GM12878 (cell line): ENCODE data around the gene PAK5. TPM values are rescaled to one million over a fixed set of nuclear protein-coding genes. Genes with fewer than 3 reads are reported as not detected.

Source experiments
- ATAC-seq: fragments of 200-7000 bp; cut with Tn5 transposase; 3 replicates; pipeline ENCODE4 v1.9.1; 2020; ENCODE audit warnings: mild to moderate bottlenecking, moderate library complexity
- BruUV-seq: library from RNA; stranded (reverse); fragments of 400-500 nt; replicated peaks from 2 replicates; lab custom pipeline; 2021; lab: Mats Ljungman, UMichigan
- CTCF ChIA-PET: fragments of 300-600 bp; sonication (Branson Sonifier 250); formaldehyde crosslinking; extraction: SDS; loops from one replicate; lab custom pipeline; 2021; ENCODE audit warnings: inconsistent platforms; lab: Yijun Ruan, JAX
- POLR2A ChIA-PET: fragments of 350-600 bp; formaldehyde crosslinking; extraction: SDS; loops from one replicate; lab custom pipeline; 2021; ENCODE audit warnings: inconsistent platforms; lab: Charles Lee
- RAD21 ChIA-PET: fragments of 300-600 bp; sonication (Branson Sonifier 250); formaldehyde crosslinking; loops from one replicate; lab custom pipeline; 2023; ENCODE audit warnings: antibody characterized with exemption; ENCODE audit not compliant: unreplicated experiment; lab: Charles Lee
- SMC1A ChIA-PET: fragments of 300-600 bp; sonication (Branson Sonifier 250); formaldehyde crosslinking; loops from one replicate; lab custom pipeline; 2023; ENCODE audit not compliant: unreplicated experiment, uncharacterized antibody; lab: Charles Lee
- DNase-seq: peaks from one replicate; pipeline ENCODE4 v3.0.0-alpha.2; 2011; ENCODE audit warnings: low read depth, low spot score
- FAIRE-seq: peaks from 3 replicates; lab custom pipeline; 2011; peaks lifted over from hg19 to GRCh38; lab: Jason Lieb, UNC
- H2AFZ ChIP-seq: 2 replicates; pipeline ENCODE4 v1.6.0; 2011; ENCODE audit warnings: low read depth, low read length, control low read depth; ENCODE audit not compliant: control insufficient read depth
- H3K27ac ChIP-seq: 2 replicates; pipeline ENCODE4 v1.5.1; 2011; ENCODE audit warnings: control low read depth; ENCODE audit not compliant: control insufficient read depth, insufficient read depth
- H3K27me3 ChIP-seq, 2 experiments: replicated peaks in 1 of 2; 2 replicates each; pipeline versions ENCODE4 v1.6.0 to v1.6.1; 2011; ENCODE audit warnings: low read length in 1 of 2; ENCODE audit not compliant: control insufficient read depth in 2 of 2, insufficient read depth in 2 of 2
- H3K36me3 ChIP-seq, 2 experiments: 2 replicates each; pipeline ENCODE4 v1.5.1; 2011; ENCODE audit warnings: low read length in 1 of 2; ENCODE audit not compliant: control insufficient read depth in 2 of 2, insufficient read depth in 2 of 2
- H3K4me1 ChIP-seq: 2 replicates; pipeline ENCODE4 v1.6.1; 2011; ENCODE audit warnings: mild to moderate bottlenecking, low read length, moderate library complexity, mixed read lengths; ENCODE audit not compliant: control insufficient read depth, insufficient read depth
- H3K4me2 ChIP-seq: 2 replicates; pipeline ENCODE4 v1.6.0; 2011; ENCODE audit warnings: control low read depth; ENCODE audit not compliant: control insufficient read depth, insufficient read depth
- H3K4me3 ChIP-seq: fragments of 200-600 bp; sonication (generic); 2 replicates; pipeline ENCODE4 v1.5.1; 2016
- H3K79me2 ChIP-seq: 2 replicates; pipeline ENCODE4 v1.6.0; 2011; ENCODE audit warnings: low read length; ENCODE audit not compliant: control insufficient read depth, insufficient read depth
- H3K9ac ChIP-seq: 2 replicates; pipeline ENCODE4 v1.8.0; 2011; ENCODE audit warnings: low read length, control low read depth, mixed read lengths; ENCODE audit not compliant: control insufficient read depth, insufficient read depth
- H3K9me3 ChIP-seq: replicated peaks from 3 replicates; pipeline ENCODE4 v1.5.1; 2011; ENCODE audit warnings: mild to moderate bottlenecking, low read length; ENCODE audit not compliant: control insufficient read depth, insufficient read depth
- H4K20me1 ChIP-seq: 2 replicates; pipeline ENCODE4 v1.6.0; 2011; ENCODE audit not compliant: control insufficient read depth, insufficient read depth
- EP300 ChIP-seq, 2 experiments: fragments of 150-350 bp in 1 of 2; IDR thresholded peaks; 2 replicates each; pipeline ENCODE4 v1.6.1; 2011 to 2012; ENCODE audit warnings: low read depth in 2 of 2, low read length in 2 of 2, borderline replicate concordance in 1 of 2, improper control_type of control experiment in 1 of 2, inconsistent platforms in 1 of 2; ENCODE audit not compliant: control insufficient read depth in 1 of 2
- MYB ChIP-seq: fragments of 150-350 bp; IDR thresholded peaks from 2 replicates; pipeline ENCODE4 v1.6.1; 2014; ENCODE audit warnings: mild to moderate bottlenecking, low read depth, low read length, borderline replicate concordance
- POLR2A ChIP-seq: IDR thresholded peaks from 2 replicates; pipeline ENCODE4 v1.6.1; 2011; ENCODE audit warnings: low read depth, mild to moderate bottlenecking, low read length
- POU2F2 ChIP-seq: IDR thresholded peaks from 3 replicates; pipeline ENCODE4 v1.6.1; 2011; ENCODE audit warnings: low read depth, mild to moderate bottlenecking, low read length, borderline replicate concordance
- RUNX3 ChIP-seq: IDR thresholded peaks from 2 replicates; pipeline ENCODE4 v1.6.1; 2012; ENCODE audit warnings: low read length, inconsistent platforms
- TBL1XR1 ChIP-seq: IDR thresholded peaks from 2 replicates; pipeline ENCODE4 v1.6.1; 2012; ENCODE audit warnings: low read depth, low read length, improper control_type of control experiment
- USF1 ChIP-seq: IDR thresholded peaks from 2 replicates; pipeline ENCODE4 v1.6.1; 2011; ENCODE audit warnings: borderline replicate concordance, low read depth, mild to moderate bottlenecking, moderate library complexity, mixed read lengths, low read length; ENCODE audit not compliant: insufficient read depth; ENCODE audit errors: extremely low read length
- ZBTB4 ChIP-seq: fragments of 450-650 bp; formaldehyde crosslinking; IDR thresholded peaks from 2 replicates; pipeline ENCODE4 v1.4.0; 2022; ENCODE audit warnings: mild to moderate bottlenecking, moderate library complexity
- WGBS: methylation state at CpG from one replicate; pipeline ENCODE4 v1.1.6; 2016; ENCODE audit warnings: low lambda C conversion rate; ENCODE audit not compliant: insufficient replicate concordance, insufficient coverage; ENCODE audit errors: missing lambda C conversion rate; 5-methylcytosine and 5-hydroxymethylcytosine counted together
- in situ Hi-C: fragments of 300-500 bp; cut with MboI; formaldehyde crosslinking; loops from 9 replicates; pipeline ENCODE4 v1.14.3; 2018; ENCODE audit warnings: mixed read lengths
- intact Hi-C: fragments of 100-400 bp; cut with micrococcal nuclease; formaldehyde crosslinking; loops from one replicate; pipeline ENCODE4 v1.14.2; 2022; ENCODE audit not compliant: unreplicated experiment
- polyA plus RNA-seq, 11 experiments: library from polyadenylated mRNA; depleted of rRNA in 4 of 11; unstranded in 6 of 11; stranded (reverse) in 5 of 11; fragments of >200 nt; fragmentation: Nextera tagmentation in 4 of 11; fragmentation: Illumina TruSeq in 1 of 11; extraction: Ambion mirVana in 4 of 11; extraction: Trizol in 1 of 11; gene quantifications; 1 replicate in 1 of 11; 2 replicates in 10 of 11; pipeline versions ENCODE4 v1.2.1 to v1.2.3, GENCODE V29; 2011 to 2016; ENCODE audit warnings: inconsistent platforms in 2 of 11, missing spikeins in 2 of 11, low read depth in 1 of 11
- total RNA-seq, 4 experiments: library from RNA; depleted of rRNA in 3 of 4; stranded (reverse); fragments of >200 nt in 3 of 4; fragmentation: Illumina TruSeq in 1 of 4; extraction: Trizol in 1 of 4; gene quantifications; 2 replicates each; pipeline versions ENCODE4 v1.2.1 to v1.2.3, GENCODE V29; 2013 to 2021

PAK5 gene
- total and polyA plus RNA-seq, 10 of the 15 experiments (the other 5 are each of a cell fraction or from before 2014, with no cell fraction given), result not detected

DNA sequence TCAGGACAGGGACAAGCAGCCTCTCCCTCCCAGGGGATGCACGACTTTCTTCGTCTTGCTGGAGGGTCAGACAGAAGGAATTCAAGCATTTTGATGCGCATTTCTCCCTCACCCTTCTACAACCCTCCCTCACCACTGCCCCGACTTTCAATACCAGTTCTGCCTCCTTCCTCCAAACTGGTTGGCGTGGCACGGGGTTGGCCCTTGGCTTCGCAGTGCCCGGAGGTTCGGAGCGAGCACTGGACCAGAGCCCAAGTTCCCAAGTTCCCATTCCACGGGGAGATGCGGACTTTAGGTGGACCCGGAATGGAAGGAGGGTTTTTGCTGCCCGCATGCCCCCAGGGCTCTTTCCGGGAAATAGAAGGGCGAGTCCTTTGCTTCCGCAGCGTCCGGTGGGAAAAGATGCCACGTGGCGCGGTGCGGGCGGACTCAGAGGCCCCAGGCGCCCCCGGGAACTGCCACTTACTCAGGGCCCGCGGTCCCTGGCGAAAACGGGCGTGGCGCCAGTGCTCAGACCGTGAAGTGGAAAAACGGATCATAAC is 332.5 kb downstream of the PAK5 start:
- 30% methylated on average over 32 of the region's 34 CpGs for WGBS
- no TSS peak for BruUV-seq
- intact Hi-C loops (no loop called here), in situ Hi-C loops (no loop called here)
- RAD21 ChIA-PET, result no interaction called here
- H3K4me3 ChIP-seq, result peak overlapping the region; percentile 39; the same call in 1 of the 2 replicates
- peaks cover 44% of the 10 kb centered on the region for H3K4me1 ChIP-seq
- ATAC-seq (no peak), DNase-seq (no peak), FAIRE-seq (no peak)
- H3K36me3 ChIP-seq, result no peaks in the 10 kb centered on the region
- CTCF ChIA-PET, result no interaction called here
- H3K4me2 ChIP-seq, result peak overlapping the region; percentile 67
- TF ChIP-seq MYB (no peak), ZBTB4 (CRISPR knock-in tag) (no peak), RUNX3 (no peak), USF1 (no peak), TBL1XR1 (no peak), EP300 (IDR thresholded peaks at IDR 0.05; ENCODE audit: borderline replicate concordance in 1 of 2, control insufficient read depth in 1 of 2, low read depth in 2 of 2, low read length in 2 of 2) (no peak), POU2F2 (no peak), POLR2A (no peak)
- POLR2A ChIA-PET, result no interaction called here
- no peaks in the 10 kb centered on the region for H4K20me1 ChIP-seq
- no peak overlapping the region for H3K27ac ChIP-seq
- peak overlapping the region; percentile 21 for H2AFZ ChIP-seq
- no peaks in the 10 kb centered on the region; the same call in 2 of the 3 replicates for H3K9me3 ChIP-seq
- H3K79me2 ChIP-seq, result no peaks in the 10 kb centered on the region; the same call in 1 of the 2 replicates
- peaks cover 0 to 17% of the 10 kb centered on the region in 2 experiments; a peak in 3 of 4 replicates for H3K27me3 ChIP-seq
- SMC1A ChIA-PET, result no interaction called here
- H3K9ac ChIP-seq, result peak overlapping the region; percentile 26; the same call in 1 of the 2 replicates
